Measurements from ENCODE around the gene RNF212.

The RNF212 gene

DNA sequence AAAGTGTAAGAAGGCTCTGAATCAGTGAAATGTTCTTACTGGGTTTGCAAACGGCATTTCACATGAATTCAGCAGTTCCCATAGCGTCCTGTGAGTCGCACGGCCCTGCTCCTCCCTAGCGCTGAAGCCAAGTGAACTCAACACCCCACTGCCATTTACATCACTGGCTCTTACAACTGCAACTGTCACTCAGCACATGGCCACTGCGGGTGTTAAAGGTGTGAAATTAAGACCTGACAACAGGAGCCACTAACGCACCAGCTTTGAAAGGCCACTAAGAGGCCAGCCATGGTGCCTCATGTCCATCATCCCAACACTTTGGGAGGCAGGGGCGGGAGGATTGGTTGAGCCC is 31.7 kb downstream of the RNF212 start:
- no peak for DNase-seq (ENCODE audit: extremely low read depth, low read depth)

DNA sequence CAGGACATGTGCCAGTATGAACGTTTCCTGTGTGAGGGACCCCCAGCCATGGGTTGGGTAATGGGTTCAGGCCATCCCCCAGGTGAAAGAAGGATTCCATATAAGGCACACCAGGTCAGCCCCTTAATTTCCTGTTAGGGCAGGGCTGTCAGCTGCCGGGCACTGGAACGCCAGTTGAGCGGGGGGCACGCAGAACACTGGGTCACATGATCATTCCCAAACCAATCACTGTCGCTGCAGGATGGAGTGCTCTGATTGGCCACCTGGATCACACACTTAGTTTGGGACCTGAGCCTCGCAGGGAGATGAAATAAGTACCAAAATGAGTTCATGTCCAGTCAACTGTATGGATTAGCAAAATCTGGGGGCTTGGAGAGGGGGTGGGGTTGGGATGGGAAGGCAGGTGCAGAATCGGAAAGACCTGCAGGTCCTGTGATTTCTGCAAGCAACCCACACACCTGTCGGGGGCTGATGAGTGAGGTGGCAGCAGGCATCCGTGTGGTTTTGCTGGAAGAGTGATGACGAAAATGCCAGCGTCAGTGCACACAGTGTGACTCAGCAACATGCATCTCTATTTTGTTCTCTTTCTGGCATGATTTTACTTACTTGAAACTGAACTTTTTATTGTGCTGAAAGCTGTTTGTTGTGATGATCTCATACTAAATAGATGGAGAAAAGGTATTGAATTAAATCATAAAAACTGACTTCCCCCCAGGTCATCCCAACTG is 32.2 kb downstream of the RNF212 start:
- TF ChIP-seq, protein P1, sequence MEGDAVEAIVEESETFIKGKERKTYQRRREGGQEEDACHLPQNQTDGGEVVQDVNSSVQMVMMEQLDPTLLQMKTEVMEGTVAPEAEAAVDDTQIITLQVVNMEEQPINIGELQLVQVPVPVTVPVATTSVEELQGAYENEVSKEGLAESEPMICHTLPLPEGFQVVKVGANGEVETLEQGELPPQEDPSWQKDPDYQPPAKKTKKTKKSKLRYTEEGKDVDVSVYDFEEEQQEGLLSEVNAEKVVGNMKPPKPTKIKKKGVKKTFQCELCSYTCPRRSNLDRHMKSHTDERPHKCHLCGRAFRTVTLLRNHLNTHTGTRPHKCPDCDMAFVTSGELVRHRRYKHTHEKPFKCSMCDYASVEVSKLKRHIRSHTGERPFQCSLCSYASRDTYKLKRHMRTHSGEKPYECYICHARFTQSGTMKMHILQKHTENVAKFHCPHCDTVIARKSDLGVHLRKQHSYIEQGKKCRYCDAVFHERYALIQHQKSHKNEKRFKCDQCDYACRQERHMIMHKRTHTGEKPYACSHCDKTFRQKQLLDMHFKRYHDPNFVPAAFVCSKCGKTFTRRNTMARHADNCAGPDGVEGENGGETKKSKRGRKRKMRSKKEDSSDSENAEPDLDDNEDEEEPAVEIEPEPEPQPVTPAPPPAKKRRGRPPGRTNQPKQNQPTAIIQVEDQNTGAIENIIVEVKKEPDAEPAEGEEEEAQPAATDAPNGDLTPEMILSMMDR (IDR thresholded peaks at IDR 0.05; ENCODE audit: low read depth, low read length) = no peak
- no peak for DNase-seq (ENCODE audit: extremely low read depth, low read depth)

More for the DNA sequence above, 31.7 kb downstream of the RNF212 start:
- TF ChIP-seq, protein P1 (IDR thresholded peaks at IDR 0.05; ENCODE audit: low read depth, low read length) = no peak

GRCh38 chr4:1080432-1080831 is 32.9 kb downstream of the RNF212 start:
- TF ChIP-seq, protein P1 (IDR thresholded peaks at IDR 0.05; ENCODE audit: low read depth, low read length) = no peak
- no peak for DNase-seq (ENCODE audit: extremely low read depth, low read depth)

DNA sequence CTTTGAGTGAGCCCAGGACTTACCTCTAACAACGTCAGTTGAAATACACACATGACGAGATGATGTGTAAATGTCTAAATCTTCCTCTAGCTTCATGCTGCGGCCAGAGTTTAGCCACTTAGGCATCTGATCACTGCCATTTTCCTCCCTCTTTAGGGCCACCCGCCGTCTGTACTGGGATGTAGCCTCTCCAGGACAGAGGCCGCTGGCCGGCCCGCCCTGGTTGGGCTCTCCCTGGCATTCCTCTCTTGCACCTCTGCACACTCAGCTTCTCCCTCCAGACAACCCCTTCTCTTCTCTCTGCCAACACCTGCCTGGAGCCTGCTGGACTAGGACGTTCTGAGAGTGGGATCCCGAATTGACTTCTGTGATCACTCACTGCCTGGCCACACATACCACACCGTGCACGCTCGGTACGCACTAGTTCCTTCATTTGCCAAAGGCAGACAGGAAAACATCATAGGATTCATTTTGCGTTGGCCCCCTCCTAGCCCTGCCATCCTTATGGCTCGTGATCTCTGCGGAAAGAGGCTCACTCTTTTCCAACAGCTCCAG is 33.6 kb downstream of the RNF212 start:
- no peak for DNase-seq (ENCODE audit: extremely low read depth, low read depth)

DNA sequence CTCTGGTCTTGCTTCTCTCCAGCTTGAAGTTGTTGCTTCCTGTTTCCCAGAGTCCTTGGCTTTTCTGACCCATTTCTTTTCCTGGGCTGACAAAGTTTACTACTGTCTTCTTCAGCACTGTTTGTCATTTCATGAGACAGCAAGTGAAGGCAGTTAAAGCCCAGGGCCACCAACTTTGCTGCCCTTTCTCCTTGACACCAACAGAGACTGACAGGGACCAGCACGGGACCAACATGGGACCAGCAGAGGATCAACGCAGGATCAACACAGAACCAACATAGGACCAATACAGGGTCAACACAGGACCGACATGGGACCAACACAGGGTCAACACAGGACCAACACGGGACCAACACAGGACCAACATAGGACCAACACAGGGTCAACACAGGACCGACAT is 34.9 kb downstream of the RNF212 start:
- TF ChIP-seq, protein P1 (IDR thresholded peaks at IDR 0.05; ENCODE audit: low read depth, low read length) = no peak
- no peak for DNase-seq (ENCODE audit: extremely low read depth, low read depth)

More for the DNA sequence above, 33.6 kb downstream of the RNF212 start:
- TF ChIP-seq, protein P1 (IDR thresholded peaks at IDR 0.05; ENCODE audit: low read depth, low read length) = no peak

- TF ChIP-seq, protein P1 (IDR thresholded peaks at IDR 0.05; ENCODE audit: low read depth, low read length) = no peak
These were observed 35.5 kb downstream of the RNF212 start for GRCh38 chr4:1077711-1078477.

More at GRCh38 chr4:1077711-1078477, 35.5 kb downstream of the RNF212 start:
- DNase-seq (ENCODE audit: extremely low read depth, low read depth) = no peak

All from AG09319 (cell line).